D341Med (cell line): ENCODE measurements around the gene LMTK3.

Experiments used
- DNase-seq: peaks from one replicate; pipeline ENCODE4 v3.0.0; 2012; ENCODE audit warnings: low spot score

Gene LMTK3

GRCh38 chr19:48444936-48445200 lies 66.8 kb downstream of the LMTK3 start:
- peak; percentile 33 for DNase-seq

GRCh38 chr19:48444129-48444935 lies 67.3 kb downstream of the LMTK3 start:
- DNase-seq, result peak; percentile 33

GRCh38 chr19:48443731-48444128 lies 67.9 kb downstream of the LMTK3 start:
- DNase-seq, result peak; percentile 31

- DNase-seq, result peak; percentile 38
These were observed 68.4 kb downstream of the LMTK3 start for GRCh38 chr19:48443256-48443655.

- peak; percentile 38 for DNase-seq
These were observed 69.3 kb downstream of the LMTK3 start for GRCh38 chr19:48442116-48443035.

GRCh38 chr19:48441360-48442050 lies 70.1 kb downstream of the LMTK3 start:
- DNase-seq, result no peak

- DNase-seq, result no peak
These were observed 75.0 kb downstream of the LMTK3 start for GRCh38 chr19:48436586-48436985.
